GM12878 (cell line): ENCODE results near the gene ELAVL4. TPM values are rescaled to one million over a fixed set of nuclear protein-coding genes. Genes with fewer than 3 reads are reported as not detected.

Experiments
- ATAC-seq: fragments of 200-7000 bp; cut with Tn5 transposase; 3 replicates; pipeline ENCODE4 v1.9.1; 2020; ENCODE audit warnings: mild to moderate bottlenecking, moderate library complexity
- BruUV-seq: library from RNA; stranded (reverse); fragments of 400-500 nt; replicated peaks from 2 replicates; lab custom pipeline; 2021; lab: Mats Ljungman, UMichigan
- CTCF ChIA-PET: fragments of 300-600 bp; sonication (Branson Sonifier 250); formaldehyde crosslinking; extraction: SDS; loops from one replicate; lab custom pipeline; 2021; ENCODE audit warnings: inconsistent platforms; lab: Yijun Ruan, JAX
- POLR2A ChIA-PET: fragments of 350-600 bp; formaldehyde crosslinking; extraction: SDS; loops from one replicate; lab custom pipeline; 2021; ENCODE audit warnings: inconsistent platforms; lab: Charles Lee
- RAD21 ChIA-PET: fragments of 300-600 bp; sonication (Branson Sonifier 250); formaldehyde crosslinking; loops from one replicate; lab custom pipeline; 2023; ENCODE audit warnings: antibody characterized with exemption; ENCODE audit not compliant: unreplicated experiment; lab: Charles Lee
- SMC1A ChIA-PET: fragments of 300-600 bp; sonication (Branson Sonifier 250); formaldehyde crosslinking; loops from one replicate; lab custom pipeline; 2023; ENCODE audit not compliant: unreplicated experiment, uncharacterized antibody; lab: Charles Lee
- DNase-seq: peaks from one replicate; pipeline ENCODE4 v3.0.0-alpha.2; 2011; ENCODE audit warnings: low read depth, low spot score
- FAIRE-seq: peaks from 3 replicates; lab custom pipeline; 2011; peaks lifted over from hg19 to GRCh38; lab: Jason Lieb, UNC
- H2AFZ ChIP-seq: 2 replicates; pipeline ENCODE4 v1.6.0; 2011; ENCODE audit warnings: low read depth, low read length, control low read depth; ENCODE audit not compliant: control insufficient read depth
- H3K27ac ChIP-seq: 2 replicates; pipeline ENCODE4 v1.5.1; 2011; ENCODE audit warnings: control low read depth; ENCODE audit not compliant: control insufficient read depth, insufficient read depth
- H3K27me3 ChIP-seq, 2 experiments: replicated peaks in 1 of 2; 2 replicates each; pipeline versions ENCODE4 v1.6.0 to v1.6.1; 2011; ENCODE audit warnings: low read length in 1 of 2; ENCODE audit not compliant: control insufficient read depth in 2 of 2, insufficient read depth in 2 of 2
- H3K36me3 ChIP-seq, 2 experiments: 2 replicates each; pipeline ENCODE4 v1.5.1; 2011; ENCODE audit warnings: low read length in 1 of 2; ENCODE audit not compliant: control insufficient read depth in 2 of 2, insufficient read depth in 2 of 2
- H3K4me1 ChIP-seq: 2 replicates; pipeline ENCODE4 v1.6.1; 2011; ENCODE audit warnings: mild to moderate bottlenecking, low read length, moderate library complexity, mixed read lengths; ENCODE audit not compliant: control insufficient read depth, insufficient read depth
- H3K4me2 ChIP-seq: 2 replicates; pipeline ENCODE4 v1.6.0; 2011; ENCODE audit warnings: control low read depth; ENCODE audit not compliant: control insufficient read depth, insufficient read depth
- H3K4me3 ChIP-seq: fragments of 200-600 bp; sonication (generic); 2 replicates; pipeline ENCODE4 v1.5.1; 2016
- H3K79me2 ChIP-seq: 2 replicates; pipeline ENCODE4 v1.6.0; 2011; ENCODE audit warnings: low read length; ENCODE audit not compliant: control insufficient read depth, insufficient read depth
- H3K9ac ChIP-seq: 2 replicates; pipeline ENCODE4 v1.8.0; 2011; ENCODE audit warnings: low read length, control low read depth, mixed read lengths; ENCODE audit not compliant: control insufficient read depth, insufficient read depth
- H3K9me3 ChIP-seq: replicated peaks from 3 replicates; pipeline ENCODE4 v1.5.1; 2011; ENCODE audit warnings: mild to moderate bottlenecking, low read length; ENCODE audit not compliant: control insufficient read depth, insufficient read depth
- H4K20me1 ChIP-seq: 2 replicates; pipeline ENCODE4 v1.6.0; 2011; ENCODE audit not compliant: control insufficient read depth, insufficient read depth
- POU2F2 ChIP-seq: IDR thresholded peaks from 3 replicates; pipeline ENCODE4 v1.6.1; 2011; ENCODE audit warnings: low read depth, mild to moderate bottlenecking, low read length, borderline replicate concordance
- RBBP5 ChIP-seq: fragments of 200-600 bp; sonication (generic); conservative IDR thresholded peaks from 2 replicates; pipeline ENCODE4 v1.6.1; 2016
- REST ChIP-seq: IDR thresholded peaks from 2 replicates; pipeline ENCODE4 v1.6.1; 2012; ENCODE audit warnings: mild to moderate bottlenecking, low read depth, low read length
- SMARCA5 ChIP-seq: fragments of 450-650 bp; IDR thresholded peaks from 2 replicates; pipeline ENCODE4 v1.6.1; 2017; ENCODE audit warnings: mild to moderate bottlenecking
- SRF ChIP-seq, 2 experiments: IDR thresholded peaks; 2 replicates each; pipeline ENCODE4 v1.6.1; 2011; ENCODE audit warnings: low read depth in 2 of 2, low read length in 2 of 2, mild to moderate bottlenecking in 1 of 2, moderate library complexity in 1 of 2
- WGBS: methylation state at CpG from one replicate; pipeline ENCODE4 v1.1.6; 2016; ENCODE audit warnings: low lambda C conversion rate; ENCODE audit not compliant: insufficient replicate concordance, insufficient coverage; ENCODE audit errors: missing lambda C conversion rate; 5-methylcytosine and 5-hydroxymethylcytosine counted together
- in situ Hi-C: fragments of 300-500 bp; cut with MboI; formaldehyde crosslinking; loops from 9 replicates; pipeline ENCODE4 v1.14.3; 2018; ENCODE audit warnings: mixed read lengths
- intact Hi-C: fragments of 100-400 bp; cut with micrococcal nuclease; formaldehyde crosslinking; loops from one replicate; pipeline ENCODE4 v1.14.2; 2022; ENCODE audit not compliant: unreplicated experiment
- polyA plus RNA-seq, 11 experiments: library from polyadenylated mRNA; depleted of rRNA in 4 of 11; unstranded in 6 of 11; stranded (reverse) in 5 of 11; fragments of >200 nt; fragmentation: Nextera tagmentation in 4 of 11; fragmentation: Illumina TruSeq in 1 of 11; extraction: Ambion mirVana in 4 of 11; extraction: Trizol in 1 of 11; gene quantifications; 1 replicate in 1 of 11; 2 replicates in 10 of 11; pipeline versions ENCODE4 v1.2.1 to v1.2.3, GENCODE V29; 2011 to 2016; ENCODE audit warnings: inconsistent platforms in 2 of 11, missing spikeins in 2 of 11, low read depth in 1 of 11
- total RNA-seq, 4 experiments: library from RNA; depleted of rRNA in 3 of 4; stranded (reverse); fragments of >200 nt in 3 of 4; fragmentation: Illumina TruSeq in 1 of 4; extraction: Trizol in 1 of 4; gene quantifications; 2 replicates each; pipeline versions ENCODE4 v1.2.1 to v1.2.3, GENCODE V29; 2013 to 2021

The ELAVL4 gene
- total and polyA plus RNA-seq, 10 of the 15 experiments (the other 5 are each of a cell fraction or from before 2014, with no cell fraction given) = 0.10 to 0.53 (median 0.17) TPM; not detected in 6

- Histone ChIP-seq H4K20me1 (no peaks in the 10 kb centered on the region), H3K79me2 (no peaks in the 10 kb centered on the region), H3K36me3 (no peaks in the 10 kb centered on the region), H3K9ac (no peak overlapping the region), H2AFZ (no peak overlapping the region), H3K9me3 (no peaks in the 10 kb centered on the region), H3K27me3 (no peaks in the 10 kb centered on the region; a peak in 3 of 4 replicates), H3K4me1 (peaks cover 4% of the 10 kb centered on the region; the same call in 1 of the 2 replicates), H3K27ac (no peak overlapping the region), H3K4me2 (no peak overlapping the region), H3K4me3 (no peak overlapping the region)
- no peak for DNase-seq
- POLR2A ChIA-PET = no interaction called here
- CTCF ChIA-PET = interaction anchor here (0.7 kb wide), 1 partner anchor 161 kb away, joined by 3 read pairs; no protein-coding TSS in a partner anchor
- in situ Hi-C loops = no loop called here
- no peak for FAIRE-seq
- SMC1A ChIA-PET = no interaction called here
- RAD21 ChIA-PET = no interaction called here
- TF ChIP-seq SMARCA5 (no peak), SRF (IDR thresholded peaks at IDR 0.05; ENCODE audit: low read depth in 2 of 2, low read length in 2 of 2) (no peak), POU2F2 (no peak), RBBP5 (no peak), REST (no peak)
- BruUV-seq = no TSS peak
- WGBS = 44% methylated on average over 3 of the region's 3 CpGs
- intact Hi-C loops = no loop called here
- ATAC-seq = no peak
Measured at GRCh38 chr1:50111503-50111902, 2.8 kb downstream of the ELAVL4 start.
